Adipose tissue (tissue), 3 donors: Measurements from ENCODE around the gene ARMH3. TPM values are rescaled to one million over a fixed set of nuclear protein-coding genes. Genes with fewer than 3 reads are reported as not detected.

Experiments used
- H3K27ac ChIP-seq: one replicate; pipeline ENCODE4 v1.5.1; 2013; ENCODE audit warnings: low read depth, low read length
- WGBS, 3 donors: extraction: QIAGEN DNeasy Blood & Tissue Kit; methylation state at CpG; one replicate each; pipeline ENCODE4 v1.1.7; 2013; 5-methylcytosine and 5-hydroxymethylcytosine counted together
- polyA plus RNA-seq, 3 donors: library from polyadenylated mRNA; stranded (reverse); fragments of 200-250 nt; gene quantifications; one replicate each; pipeline ENCODE4 v1.2.3, GENCODE V29; 2013
- donor health status: healthy with polysubstance abuse.
- donor health status: Bipolar disorder and iron deficiency.
- donor health status: healthy.

Gene ARMH3
- polyA plus RNA-seq, 3 donors, result 9.6 to 14.0 (median 10.0) TPM

GRCh38 chr10:101960879-101961395 lies 95.0 kb downstream of the ARMH3 start:
- no peak overlapping the region for H3K27ac ChIP-seq
- 76 to 92% (median 90%) methylated on average over 6 of the region's 6 CpGs for WGBS, 3 donors

- WGBS, 3 donors, result 91 to 92% (median 91%) methylated on average over 8 of the region's 8 CpGs
- no peak overlapping the region for H3K27ac ChIP-seq
Observed at GRCh38 chr10:101959346-101959916, 96.5 kb downstream of the ARMH3 start.

DNA sequence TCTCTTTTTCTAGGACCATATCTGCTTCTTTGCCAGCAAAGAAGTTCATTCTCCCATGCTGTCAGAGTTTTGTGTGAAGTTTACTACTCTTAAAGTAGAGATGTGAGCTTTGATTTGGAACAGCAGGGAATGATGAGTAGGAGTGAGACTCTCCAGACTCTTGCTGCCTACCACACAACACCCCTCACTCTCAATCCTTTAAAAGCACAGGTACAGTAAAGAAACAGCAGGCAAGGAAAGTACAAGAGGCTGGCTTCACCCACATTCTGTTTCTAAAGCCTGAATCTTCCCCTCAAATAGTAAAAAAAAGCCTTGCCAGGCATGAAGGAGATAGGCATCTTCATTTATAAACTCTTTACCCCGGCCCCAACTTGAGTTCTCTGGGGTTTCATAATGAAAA lies 97.3 kb downstream of the ARMH3 start:
- H3K27ac ChIP-seq, result no peak overlapping the region
- 71 to 84% (median 77%) methylated on average over 1 of the region's 1 CpG for WGBS, 3 donors

- WGBS, 3 donors, result 90 to 97% (median 94%) methylated on average over 1 of the region's 1 CpG
- H3K27ac ChIP-seq, result no peak overlapping the region
Observed at GRCh38 chr10:101956898-101957297, 99.1 kb downstream of the ARMH3 start.

- WGBS, 3 donors, result 92 to 100% (median 95%) methylated on average over 1 of the region's 1 CpG
- H3K27ac ChIP-seq, result no peak overlapping the region
Observed at GRCh38 chr10:101956117-101956516, 99.9 kb downstream of the ARMH3 start.

DNA sequence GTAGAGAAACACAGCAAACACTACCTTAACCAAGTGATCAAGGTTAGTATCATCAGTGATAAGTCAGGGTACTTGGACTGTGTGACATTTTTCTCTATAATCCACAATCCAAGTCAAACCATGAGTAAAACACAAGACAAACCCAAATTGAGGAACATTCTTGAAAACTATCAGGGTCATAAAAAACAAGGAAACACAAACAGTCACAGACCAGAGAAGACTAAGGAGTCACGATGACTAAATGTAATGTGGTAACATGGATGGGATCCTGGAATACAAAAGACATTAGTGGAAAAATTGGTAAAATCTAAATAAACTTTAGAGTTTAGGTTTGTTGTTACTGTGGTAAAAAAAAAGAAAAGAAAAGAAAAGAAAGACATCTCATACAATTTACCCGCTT lies 103.8 kb downstream of the ARMH3 start:
- WGBS, 3 donors, result 88 to 95% (median 95%) methylated on average over 2 of the region's 2 CpGs
- H3K27ac ChIP-seq, result no peak overlapping the region

DNA sequence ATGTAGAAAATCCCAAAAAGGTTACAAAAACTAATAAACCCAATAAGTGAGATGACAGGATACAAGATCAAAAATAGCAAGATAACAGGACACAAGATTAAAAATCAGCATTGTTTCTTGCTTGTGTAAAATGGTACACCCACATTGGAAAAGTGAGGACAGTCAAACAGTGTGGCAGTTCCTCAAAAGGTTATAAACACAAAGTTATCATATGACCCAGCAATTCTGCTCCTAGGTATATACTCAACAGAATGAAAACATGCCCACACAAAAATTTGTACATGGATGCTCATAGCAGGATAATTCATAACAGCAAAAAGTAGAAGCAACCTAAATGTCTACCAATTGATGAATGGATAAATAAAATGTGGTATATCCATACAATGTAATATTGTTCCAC lies 105.8 kb downstream of the ARMH3 start:
- no peak overlapping the region for H3K27ac ChIP-seq

GRCh38 chr10:101941871-101942270 lies 114.1 kb downstream of the ARMH3 start:
- WGBS, 3 donors, result 27 to 66% (median 44%) methylated on average over 1 of the region's 1 CpG
- H3K27ac ChIP-seq, result no peak overlapping the region

- WGBS, 3 donors, result 96 to 98% (median 96%) methylated on average over 1 of the region's 1 CpG
- no peak overlapping the region for H3K27ac ChIP-seq
Observed at GRCh38 chr10:101940916-101941315, 115.1 kb downstream of the ARMH3 start.

DNA sequence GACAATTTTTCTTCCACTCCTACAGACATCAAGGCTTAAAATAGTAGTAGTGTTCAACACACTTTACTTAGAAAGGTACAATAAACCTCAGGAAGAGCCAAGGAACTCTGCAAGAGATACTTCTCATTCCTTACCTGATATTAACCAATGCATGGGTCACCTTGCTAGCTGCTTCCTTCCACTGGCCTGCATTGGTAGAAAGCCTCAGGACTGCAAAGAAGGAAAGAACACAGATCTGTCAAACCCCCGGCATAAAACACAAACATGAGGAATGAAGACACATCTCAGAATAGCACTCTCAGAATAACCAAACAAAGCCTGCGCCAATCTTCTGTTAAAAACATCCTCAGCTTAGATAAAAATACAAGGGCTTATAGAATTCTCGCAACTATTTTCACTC lies 116.2 kb downstream of the ARMH3 start:
- no peak overlapping the region for H3K27ac ChIP-seq
- WGBS, 3 donors, result 88 to 93% (median 92%) methylated on average over 3 of the region's 3 CpGs

- WGBS, 3 donors, result 54 to 72% (median 61%) methylated on average over 3 of the region's 3 CpGs
- H3K27ac ChIP-seq, result no peak overlapping the region
Observed at GRCh38 chr10:101939008-101939648, 116.8 kb downstream of the ARMH3 start.

DNA sequence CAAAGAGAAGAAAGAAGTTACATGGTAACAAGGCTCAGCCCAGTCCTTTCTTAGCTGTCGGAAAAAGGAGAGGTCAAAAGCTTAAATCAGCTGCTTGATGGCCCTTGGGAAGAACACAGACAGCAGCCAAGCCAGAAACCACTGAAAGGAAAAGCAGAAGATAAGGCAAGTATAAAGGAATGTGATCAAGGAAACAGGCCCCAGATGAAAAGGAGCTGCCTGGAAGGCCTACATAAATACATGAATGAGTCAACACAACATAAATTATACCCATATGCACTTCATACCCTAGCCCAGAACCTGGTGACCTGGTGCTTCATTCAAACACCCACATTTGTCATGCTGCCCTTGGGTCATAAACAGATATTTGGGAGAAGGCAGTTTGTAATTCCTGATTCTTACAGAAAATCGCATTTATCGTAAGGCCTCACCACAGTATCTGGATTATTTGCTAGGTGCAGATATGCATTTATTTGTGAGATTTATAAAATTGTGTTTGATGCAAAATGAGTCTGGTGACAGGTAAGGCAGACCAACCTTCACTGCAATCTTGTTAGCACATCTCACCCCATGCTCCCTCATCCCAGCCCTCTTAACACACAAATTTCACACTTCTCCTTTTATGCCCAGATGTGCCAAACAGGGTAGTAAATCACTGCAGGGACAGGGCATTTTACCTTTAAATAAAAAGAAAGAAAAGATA lies 117.5 kb downstream of the ARMH3 start:
- H3K27ac ChIP-seq, result no peak overlapping the region
- 74 to 88% (median 81%) methylated on average over 3 of the region's 3 CpGs for WGBS, 3 donors

DNA sequence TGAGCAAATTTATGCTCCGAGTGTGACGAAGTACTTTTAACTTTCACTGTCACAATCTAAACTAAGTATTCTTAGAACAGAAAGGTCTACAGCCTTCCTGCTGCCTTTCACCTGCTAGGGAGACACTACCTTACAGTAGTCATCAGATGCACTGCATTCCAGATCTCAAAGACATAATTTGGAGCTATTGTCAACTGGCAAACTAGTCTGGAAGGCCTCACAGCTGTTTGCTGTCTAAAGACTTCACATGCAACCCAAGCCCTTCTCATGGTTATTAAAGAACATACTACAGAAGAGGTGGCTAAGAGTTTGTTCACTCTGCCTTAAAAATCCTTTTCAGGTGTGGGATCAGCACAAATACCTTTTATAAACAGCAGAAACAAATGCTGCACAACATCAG lies 120.5 kb downstream of the ARMH3 start:
- WGBS, 3 donors, result 93 to 99% (median 94%) methylated on average over 2 of the region's 2 CpGs
- no peak overlapping the region for H3K27ac ChIP-seq

DNA sequence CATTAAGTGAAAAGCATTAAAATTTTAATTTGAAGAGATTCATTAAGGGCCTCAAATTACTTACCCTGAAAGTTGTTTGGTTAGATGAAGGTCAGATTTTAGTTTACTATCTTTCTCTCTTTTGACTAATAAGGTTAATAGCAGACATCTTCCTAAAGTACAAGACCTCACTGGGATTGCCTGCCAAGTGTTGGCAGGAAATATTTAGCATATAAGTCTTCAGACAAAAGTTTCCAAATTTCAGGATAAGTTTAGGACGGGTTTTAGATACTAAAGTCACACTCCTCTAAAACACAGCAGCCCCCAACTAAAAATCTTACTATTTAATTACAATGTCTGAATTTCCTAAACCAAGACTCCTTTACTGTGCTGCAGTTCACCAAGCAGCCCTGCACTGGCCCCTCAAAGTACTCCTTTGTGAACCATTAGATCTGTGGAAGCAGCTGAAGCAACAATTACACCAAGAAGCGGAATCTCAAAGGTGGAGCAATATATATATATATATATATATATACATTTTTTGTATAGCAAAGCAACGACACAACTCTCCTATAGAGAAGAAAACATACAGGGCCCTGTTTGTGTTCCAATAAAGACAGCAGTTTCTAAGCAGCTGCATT lies 121.2 kb downstream of the ARMH3 start:
- H3K27ac ChIP-seq, result no peak overlapping the region
- WGBS, 3 donors, result 79 to 85% (median 84%) methylated on average over 3 of the region's 3 CpGs

DNA sequence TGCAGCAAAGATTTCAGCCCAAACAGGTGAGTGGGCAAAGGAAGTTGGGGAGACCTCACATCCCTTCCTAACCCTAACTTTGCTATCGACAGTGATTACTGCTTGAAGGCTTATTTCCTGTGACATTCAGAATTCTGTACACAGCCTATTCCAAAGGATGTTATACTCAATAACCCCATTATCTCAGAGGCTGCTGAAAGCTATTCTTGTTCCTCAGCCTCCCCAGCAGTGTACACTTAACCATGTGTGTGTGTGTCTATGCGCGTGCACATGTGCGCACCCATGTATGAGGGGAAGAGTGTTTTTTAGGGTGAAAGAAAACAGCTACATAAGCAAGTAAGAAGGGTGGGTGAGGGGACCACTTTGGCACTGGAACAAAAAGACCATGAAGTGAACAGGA lies 122.0 kb downstream of the ARMH3 start:
- 91 to 95% (median 94%) methylated on average over 4 of the region's 4 CpGs for WGBS, 3 donors
- H3K27ac ChIP-seq, result no peak overlapping the region

DNA sequence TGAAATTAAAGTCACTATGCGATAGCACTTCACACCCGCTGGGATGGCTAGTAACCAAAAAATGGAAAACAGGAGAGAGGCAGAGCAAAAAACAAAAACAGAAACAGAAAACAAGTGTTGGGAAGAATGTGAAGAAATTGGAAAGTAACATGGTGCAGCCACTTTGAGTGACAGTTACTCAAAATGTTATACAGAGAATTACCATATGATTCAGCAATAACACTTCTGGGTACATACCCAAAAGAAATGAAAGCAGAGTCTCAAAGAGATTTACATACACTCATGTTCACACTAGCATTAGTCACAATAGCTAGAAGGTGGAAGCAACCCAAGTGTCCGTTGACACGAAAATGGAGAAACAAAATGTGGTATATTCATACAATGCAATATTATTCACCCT lies 123.8 kb downstream of the ARMH3 start:
- WGBS, 3 donors, result 91 to 98% (median 94%) methylated on average over 4 of the region's 4 CpGs
- H3K27ac ChIP-seq, result no peak overlapping the region

- H3K27ac ChIP-seq, result no peak overlapping the region
- WGBS, 3 donors, result 93 to 97% (median 94%) methylated on average over 2 of the region's 2 CpGs
Observed at GRCh38 chr10:101925027-101925426, 130.9 kb downstream of the ARMH3 start.

GRCh38 chr10:101923256-101923655 lies 132.7 kb downstream of the ARMH3 start:
- H3K27ac ChIP-seq, result no peak overlapping the region

- 82 to 94% (median 91%) methylated on average over 2 of the region's 2 CpGs for WGBS, 3 donors
- H3K27ac ChIP-seq, result no peak overlapping the region
Observed at GRCh38 chr10:101922846-101923245, 133.1 kb downstream of the ARMH3 start.
